Sigmoid colon (tissue), 7 donors: ENCODE measurements around the gene PADI6. TPM values are rescaled to one million over a fixed set of nuclear protein-coding genes. Genes with fewer than 3 reads are reported as not detected.

Experiments
- DNase-seq: peaks from one replicate; pipeline ENCODE4 v3.0.0-alpha.2; 2019
- H3K27ac ChIP-seq, 4 donors: fragments of 200-600 bp; sonication (generic); one replicate each; pipeline ENCODE4 v1.5.1; 2016 to 2019; ENCODE audit warnings: mild to moderate bottlenecking in 1 of 4
- H3K27me3 ChIP-seq, 3 donors: fragments of 200-600 bp; sonication (generic); one replicate each; pipeline ENCODE4 v1.5.1; 2019; ENCODE audit warnings: mild to moderate bottlenecking in 1 of 3
- H3K36me3 ChIP-seq, 4 donors: fragments of 200-600 bp; sonication (generic); one replicate each; pipeline ENCODE4 v1.5.1; 2016 to 2019
- H3K4me1 ChIP-seq, 4 donors: fragments of 200-600 bp; sonication (generic); one replicate each; pipeline ENCODE4 v1.5.1; 2017 to 2019
- H3K4me3 ChIP-seq, 4 donors: fragments of 200-600 bp; sonication (generic); one replicate each; pipeline ENCODE4 v1.5.1; 2017 to 2019; ENCODE audit warnings: mild to moderate bottlenecking in 2 of 4, moderate library complexity in 1 of 4
- H3K9me3 ChIP-seq, 4 donors: fragments of 200-600 bp in 3 of 4; sonication (generic) in 3 of 4; one replicate each; pipeline versions ENCODE4 v1.5.1 to v1.6.1; 2013 to 2019
- CTCF ChIP-seq, 4 experiments: fragments of 450-650 bp in 3 of 4; fragments of 200-600 bp in 1 of 4; IDR thresholded peaks; one replicate each; pipeline ENCODE4 v1.5.1; 2016 to 2019; ENCODE audit warnings: antibody characterized with exemption in 4 of 4, mild to moderate bottlenecking in 3 of 4, moderate library complexity in 2 of 4
- EP300 ChIP-seq, 4 donors: sonication (generic); formaldehyde crosslinking; IDR thresholded peaks; one replicate each; pipeline ENCODE4 v1.6.1; 2017; ENCODE audit warnings: antibody characterized with exemption in 4 of 4
- POLR2A ChIP-seq, 2 donors: fragments of 450-650 bp; IDR thresholded peaks; one replicate each; pipeline ENCODE4 v1.6.1; 2016; ENCODE audit warnings: antibody characterized with exemption in 2 of 2, mild to moderate bottlenecking in 2 of 2, moderate library complexity in 2 of 2
- POLR2AphosphoS5 ChIP-seq, 4 donors: sonication (generic); formaldehyde crosslinking; IDR thresholded peaks; one replicate each; pipeline ENCODE4 v1.6.1; 2017; ENCODE audit warnings: antibody characterized with exemption in 4 of 4
- WGBS, 2 donors: extraction: QIAGEN DNeasy Blood & Tissue Kit; methylation state at CpG; one replicate each; pipeline ENCODE4 v1.1.7; 2013; 5-methylcytosine and 5-hydroxymethylcytosine counted together
- intact Hi-C: fragments of 100-400 bp; cut with DNase I; formaldehyde crosslinking; loops from one replicate; pipeline ENCODE4 v1.15.1; 2023
- polyA plus RNA-seq, 3 donors: library from polyadenylated mRNA; stranded (reverse); fragments of 200-250 nt; gene quantifications; one replicate each; pipeline ENCODE4 v1.2.3, GENCODE V29; 2013
- total RNA-seq, 4 donors: library from RNA; depleted of rRNA; stranded (reverse); fragments of >200 nt; gene quantifications; one replicate each; pipeline ENCODE4 v1.1.0, GENCODE V29; 2016
- donor health status: healthy with polysubstance abuse.
- donor health status: Bipolar disorder and iron deficiency.
- donor health status: healthy.

PADI6 gene
- total and polyA plus RNA-seq, 7 donors = not detected

- H3K36me3 ChIP-seq = peaks cover 7 to 76% (median 22%) of the 10 kb centered on the region in 4 donors
Measured at GRCh38 chr1:17422461-17422860, 50.5 kb downstream of the PADI6 start.

GRCh38 chr1:17423781-17424245 is 51.8 kb downstream of the PADI6 start:
- Histone ChIP-seq H3K27me3 (no peaks in the 10 kb centered on the region), H3K36me3 (peaks cover 19 to 76% (median 31%) of the 10 kb centered on the region in 4 donors), H3K27ac (peak overlapping the region; percentile 52 to 90 (median 82)), H3K4me1 (peaks cover 0 to 43% (median 33%) of the 10 kb centered on the region in 4 donors), H3K4me3 (peak overlapping the region in 1 of 4 donors; percentile 14), H3K9me3 (no peaks in the 10 kb centered on the region)
- intact Hi-C loops = loop anchor here (1.0 to 5.0 kb wide), 4 partner anchors 13 to 198 kb away; no protein-coding TSS in a partner anchor
- WGBS, 2 donors = 78 to 89% methylated on average over 13 of the region's 13 CpGs
- peak; percentile 56 to 85 (median 75) for TF ChIP-seq POLR2AphosphoS5 (IDR thresholded peaks at IDR 0.05)
- TF ChIP-seq EP300 (IDR thresholded peaks at IDR 0.05) = peak in 1 of 4 donors; percentile 44
- no peak for TF ChIP-seq POLR2A (IDR thresholded peaks at IDR 0.05)
- DNase-seq = peak; percentile 89

More at GRCh38 chr1:17422461-17422860, 50.5 kb downstream of the PADI6 start:
- TF ChIP-seq POLR2A (IDR thresholded peaks at IDR 0.05) = no peak
- no peak for TF ChIP-seq CTCF (IDR thresholded peaks at IDR 0.05)
- TF ChIP-seq POLR2AphosphoS5 (IDR thresholded peaks at IDR 0.05) = no peak
- TF ChIP-seq EP300 (IDR thresholded peaks at IDR 0.05) = no peak
- intact Hi-C loops = loop anchor here (5.0 kb wide), 3 partner anchors 70 to 200 kb away; no protein-coding TSS in a partner anchor
- no peaks in the 10 kb centered on the region for H3K9me3 ChIP-seq
- H3K27me3 ChIP-seq = no peaks in the 10 kb centered on the region
- DNase-seq = no peak
- H3K4me1 ChIP-seq = peaks cover 0 to 43% (median 33%) of the 10 kb centered on the region in 4 donors
- H3K4me3 ChIP-seq = no peak overlapping the region
- 58 to 71% methylated on average over 7 of the region's 7 CpGs for WGBS, 2 donors
- peak overlapping the region in 2 of 4 donors; percentile 88 to 90 for H3K27ac ChIP-seq

GRCh38 chr1:17425806-17426600 is 54.0 kb downstream of the PADI6 start:
- no peaks in the 10 kb centered on the region for H3K9me3 ChIP-seq
- TF ChIP-seq POLR2A (IDR thresholded peaks at IDR 0.05) (no peak), CTCF (IDR thresholded peaks at IDR 0.05) (no peak)
- H3K27me3 ChIP-seq = no peaks in the 10 kb centered on the region
- 92 to 93% methylated on average over 18 of the region's 18 CpGs for WGBS, 2 donors
- H3K27ac ChIP-seq = peak overlapping the region in 3 of 4 donors; percentile 75 to 90 (median 88)
- no peak overlapping the region for H3K4me3 ChIP-seq
- H3K36me3 ChIP-seq = peaks cover 14 to 62% (median 28%) of the 10 kb centered on the region in 4 donors
- intact Hi-C loops = no loop called here
- peaks cover 0 to 37% (median 26%) of the 10 kb centered on the region in 4 donors for H3K4me1 ChIP-seq
- no peak for DNase-seq

- peaks cover 14 to 48% (median 23%) of the 10 kb centered on the region in 4 donors for H3K36me3 ChIP-seq
- WGBS, 2 donors = 24 to 77% methylated on average over 21 of the region's 21 CpGs
- no peak for TF ChIP-seq EP300 (IDR thresholded peaks at IDR 0.05)
- TF ChIP-seq POLR2AphosphoS5 (IDR thresholded peaks at IDR 0.05) = no peak
- no peak for TF ChIP-seq POLR2A (IDR thresholded peaks at IDR 0.05)
- no peak for TF ChIP-seq CTCF (IDR thresholded peaks at IDR 0.05)
Measured at GRCh38 chr1:17427696-17428660, 56.0 kb downstream of the PADI6 start.

More at GRCh38 chr1:17427696-17428660, 56.0 kb downstream of the PADI6 start:
- H3K4me3 ChIP-seq = no peak overlapping the region
- no peaks in the 10 kb centered on the region for H3K9me3 ChIP-seq
- peaks cover 0 to 28% (median 21%) of the 10 kb centered on the region in 4 donors for H3K4me1 ChIP-seq
- no peaks in the 10 kb centered on the region for H3K27me3 ChIP-seq
- intact Hi-C loops = no loop called here
- no peak overlapping the region for H3K27ac ChIP-seq
- no peak for DNase-seq
